ENCODE results near the gene PPP2R3C.
"Not testable (repeated sequence)": the region's sequence is repeated elsewhere in the genome, so short reads cannot be mapped to it uniquely, and the experiment has no call there.

Gene PPP2R3C

DNA sequence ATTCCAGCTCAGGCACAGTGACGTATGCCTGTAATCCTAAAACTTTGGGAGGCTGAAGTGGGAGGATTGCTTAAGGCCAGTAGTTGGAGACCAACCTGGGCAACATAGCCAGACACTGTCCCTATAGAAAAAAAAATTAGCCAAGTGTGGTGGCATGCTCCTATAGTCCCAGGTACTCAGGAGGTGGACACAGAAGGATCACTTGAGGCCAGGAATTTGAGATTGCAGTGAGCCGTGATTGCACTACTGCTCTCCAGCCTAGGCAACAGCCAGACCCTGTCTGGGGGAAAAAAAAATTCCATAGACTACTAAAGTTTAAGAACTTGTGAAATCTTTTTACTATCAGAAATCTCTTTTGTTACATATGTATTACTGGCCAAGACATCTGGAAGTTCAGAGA, 69.2 kb downstream of the PPP2R3C start:
- no peak for DNase-seq (ENCODE audit: low read depth)

DNA sequence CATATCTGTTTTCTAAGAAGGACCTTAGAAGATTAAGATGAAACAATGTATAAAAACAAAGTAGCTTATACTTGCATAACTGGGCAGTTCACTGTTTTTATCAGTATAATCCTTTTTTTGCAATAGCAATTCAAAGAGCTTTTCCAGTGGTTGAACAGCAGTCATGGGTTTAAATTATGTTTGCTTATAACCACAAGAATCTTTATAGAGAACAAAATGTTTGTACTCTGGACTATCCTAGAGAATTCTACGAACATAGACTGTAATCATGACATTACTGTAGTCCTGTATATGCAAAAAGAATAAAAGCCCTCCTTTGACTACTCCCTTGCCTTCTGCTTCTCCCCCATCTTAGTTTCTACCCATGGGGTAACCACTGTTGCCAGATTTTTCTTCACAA, 70.0 kb downstream of the PPP2R3C start:
- DNase-seq (ENCODE audit: low read depth): no peak

DNA sequence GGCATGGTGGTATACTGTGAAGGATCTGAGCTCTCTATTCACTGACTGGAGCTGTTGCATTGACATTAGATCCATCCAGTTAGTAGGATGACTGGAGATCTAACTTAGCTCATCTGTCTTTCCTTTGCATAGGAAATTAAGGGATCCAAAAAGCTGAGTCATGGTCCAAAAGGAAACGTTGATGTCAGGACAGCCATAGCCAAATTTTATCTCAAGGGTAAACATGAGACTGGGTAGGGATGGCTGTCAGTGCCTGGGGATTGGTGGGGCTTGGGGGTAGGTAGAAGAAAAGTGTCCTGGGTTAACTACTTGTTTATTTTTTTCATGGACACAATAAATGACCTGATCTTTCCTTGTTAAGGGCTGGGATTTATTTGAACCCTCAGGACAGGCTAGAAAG, 71.1 kb downstream of the PPP2R3C start:
- DNase-seq (ENCODE audit: low read depth): no peak

DNA sequence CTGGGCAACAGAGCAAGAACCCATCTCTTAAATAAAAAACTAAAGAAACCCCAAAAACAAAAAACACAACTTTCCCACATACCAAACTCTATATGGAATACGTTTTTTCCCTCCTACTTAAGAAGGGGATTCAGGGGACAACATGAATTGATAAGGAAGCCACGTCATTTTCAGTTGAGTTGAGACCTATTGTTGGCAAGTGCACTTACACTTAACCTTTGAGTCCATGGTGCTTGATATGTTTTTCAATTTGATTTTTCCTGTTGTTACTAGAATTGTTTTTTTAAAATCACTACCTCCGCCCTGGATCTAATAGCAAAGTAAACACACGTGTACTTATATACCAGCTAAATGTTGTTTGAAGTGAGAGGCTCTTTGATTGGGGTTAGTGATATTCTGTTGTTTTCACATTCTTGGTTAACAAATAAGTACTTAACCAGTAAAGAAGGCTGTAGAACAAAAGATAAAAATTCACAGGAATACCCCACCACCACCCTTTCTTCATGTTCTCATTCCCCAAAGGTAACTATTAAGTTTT, 73.7 kb downstream of the PPP2R3C start:
- DNase-seq (ENCODE audit: low read depth): no peak

DNA sequence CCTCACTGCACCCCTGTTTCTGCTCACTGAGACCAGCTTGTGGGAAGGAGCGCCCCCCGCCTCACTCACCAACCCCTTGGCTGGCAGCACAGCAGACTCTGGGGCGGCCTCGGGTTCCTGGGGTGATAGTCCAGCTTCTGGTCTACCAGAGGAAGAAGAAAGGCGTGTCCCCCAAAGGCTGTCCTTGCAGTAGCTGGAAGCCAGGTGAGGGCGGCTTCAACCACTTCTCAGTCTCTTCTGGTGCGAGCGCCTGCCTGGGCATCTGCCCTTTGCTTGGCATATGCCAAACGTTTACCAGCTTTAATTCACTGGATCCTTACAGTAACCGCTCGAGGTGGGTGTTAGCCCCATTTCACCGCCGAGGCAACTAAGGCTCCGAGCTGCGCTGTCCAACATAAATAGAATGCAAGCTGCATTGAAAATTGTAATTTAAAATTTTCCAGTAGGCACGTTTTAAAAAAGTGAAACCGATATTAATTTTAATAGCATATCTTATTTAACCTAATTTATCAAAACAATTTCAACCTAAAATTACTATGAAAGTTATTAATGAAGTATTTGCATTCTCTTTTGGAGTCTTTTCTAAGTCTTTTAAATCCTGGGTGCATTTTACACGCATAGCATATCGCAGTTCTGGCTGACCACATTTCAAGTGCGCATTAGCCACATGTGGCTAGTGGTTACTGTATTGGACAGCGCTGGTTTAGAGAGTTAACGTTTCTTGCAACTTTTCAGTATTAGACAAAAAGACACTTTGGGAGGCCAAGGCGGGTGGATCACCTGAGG, 74.8 kb downstream of the PPP2R3C start:
- DNase-seq (ENCODE audit: low read depth): peak; percentile 18

DNA sequence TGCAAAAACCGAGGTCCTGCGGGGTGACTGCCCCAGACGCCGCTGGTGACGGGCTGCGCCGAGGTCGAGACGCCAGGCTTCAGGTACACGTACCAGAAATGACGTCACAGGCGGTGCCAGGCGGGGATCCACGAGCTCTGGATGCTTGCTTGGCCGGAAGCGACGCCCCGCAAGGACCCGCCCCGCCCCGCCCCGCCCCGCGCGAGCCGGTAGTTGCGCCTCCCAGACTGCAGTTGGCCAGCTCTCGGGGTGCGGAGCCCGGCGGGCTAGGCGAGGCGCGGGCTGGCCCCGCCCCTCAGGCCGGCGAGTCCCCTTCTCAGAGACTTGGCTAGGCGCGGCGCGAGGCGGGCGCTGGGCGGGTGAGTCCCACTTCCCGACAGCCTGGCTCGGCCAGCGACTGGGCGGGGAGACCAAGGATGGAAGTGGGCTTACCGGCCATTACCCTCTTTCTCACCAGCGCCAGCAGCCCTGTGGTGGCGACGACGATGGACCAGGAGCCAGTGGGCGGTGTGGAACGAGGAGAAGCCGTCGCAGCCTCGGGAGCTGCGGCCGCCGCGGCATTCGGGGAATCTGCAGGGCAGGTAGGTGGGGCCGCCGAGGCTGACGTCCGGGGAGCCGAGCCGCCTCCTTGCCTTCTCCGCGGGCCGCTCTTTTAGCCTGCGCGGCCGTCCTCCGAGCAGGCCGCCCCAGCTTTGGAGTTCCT, 75.6 kb downstream of the PPP2R3C start, which contains the start of gene FAM177A1:
Gene FAM177A1, plus strand, starts transcription at position 225 of the 703 bp plus-strand sequence. Its CDS starts 192 bp downstream, at position 417.
- DNase-seq (ENCODE audit: low read depth): peak; percentile 96

DNA sequence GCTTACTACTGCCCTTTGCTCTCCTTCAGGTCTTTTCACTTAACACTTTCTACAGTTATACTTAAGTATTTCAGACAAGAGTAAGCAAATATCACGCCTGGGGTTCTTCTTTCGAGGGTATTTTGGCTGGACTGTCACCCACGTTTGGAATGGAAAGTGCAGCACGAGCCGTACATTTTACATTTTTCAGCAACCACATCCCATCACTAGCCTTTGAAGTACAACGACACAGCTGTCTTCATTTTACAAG, 76.1 kb downstream of the PPP2R3C start:
- DNase-seq (ENCODE audit: low read depth): no peak

DNA sequence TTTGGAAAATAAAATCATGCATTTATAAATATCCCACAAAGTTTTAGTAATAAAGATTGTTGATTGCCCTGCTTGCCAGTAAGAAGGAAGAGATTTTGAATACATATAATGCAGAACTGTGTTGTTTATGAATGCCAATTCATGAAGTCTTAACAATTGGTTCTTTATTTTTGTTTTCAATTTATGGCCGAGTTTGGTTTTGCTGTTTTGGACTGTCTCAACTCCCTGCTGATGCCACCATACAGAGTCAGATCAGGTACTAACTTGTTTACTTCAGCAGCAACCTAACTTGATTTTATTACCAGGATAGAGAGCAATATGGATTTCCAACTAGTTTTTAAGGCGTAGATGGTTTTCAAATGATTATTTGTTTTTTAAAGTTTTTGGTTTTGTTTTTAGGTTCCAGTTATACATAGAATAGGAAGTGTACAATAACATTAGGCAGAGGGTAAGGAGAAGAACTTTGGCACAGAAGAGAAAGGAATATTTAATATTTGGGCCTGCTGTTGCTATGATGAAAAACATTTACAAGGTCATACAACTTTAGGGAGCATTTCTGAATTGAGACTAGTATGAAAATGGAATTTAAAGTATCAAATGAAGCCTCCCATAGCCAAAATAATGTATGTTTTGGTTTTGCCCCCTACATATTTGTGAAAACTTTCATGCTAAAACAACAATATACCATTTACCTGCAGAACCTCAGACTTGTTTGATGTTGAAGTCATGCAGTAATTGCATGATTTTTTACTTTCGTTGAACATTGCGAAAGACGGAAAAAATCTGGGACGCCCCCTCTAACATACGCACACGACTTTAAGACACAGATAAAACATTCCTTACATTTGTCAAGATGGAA, 76.6 kb downstream of the PPP2R3C start:
- no peak for DNase-seq (ENCODE audit: low read depth)

DNA sequence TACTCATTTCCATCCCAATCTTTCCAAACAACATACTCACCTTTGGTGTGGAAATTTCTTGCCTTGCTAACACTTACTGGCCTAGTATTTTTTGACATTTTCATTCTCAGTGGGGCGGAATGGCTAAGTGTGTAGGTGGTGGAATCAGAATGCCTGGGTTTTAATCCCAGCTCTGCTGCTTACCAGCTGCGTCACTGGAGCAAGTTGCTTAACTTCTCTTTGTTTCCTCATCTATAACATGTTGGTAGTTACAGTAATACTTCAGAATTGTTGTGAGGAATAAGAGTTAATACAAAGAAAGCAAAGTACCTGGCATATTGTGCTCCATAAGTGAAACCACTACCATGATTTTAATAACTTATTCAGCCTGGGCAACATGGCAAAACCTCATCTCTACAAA, 78.7 kb downstream of the PPP2R3C start:
- DNase-seq (ENCODE audit: low read depth): no peak

DNA sequence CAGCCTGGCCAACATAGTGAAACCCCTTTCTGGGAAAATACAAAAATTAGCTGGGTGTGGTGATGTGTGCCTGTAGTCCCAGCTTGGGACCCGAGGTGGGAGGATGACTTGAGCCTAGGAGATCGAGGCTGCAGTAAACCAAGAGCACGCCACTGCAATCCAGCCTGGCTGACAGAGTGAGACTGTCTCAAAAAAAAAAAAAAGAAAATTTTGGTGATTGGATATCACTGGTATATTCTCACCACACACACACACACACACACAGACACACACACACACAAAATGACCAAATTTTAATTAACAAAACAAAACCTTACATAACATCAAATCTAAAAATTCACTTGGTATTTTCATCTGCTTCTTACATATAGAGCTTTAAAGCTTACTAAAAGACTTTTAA, 79.2 kb downstream of the PPP2R3C start:
- no peak for DNase-seq (ENCODE audit: low read depth)

DNA sequence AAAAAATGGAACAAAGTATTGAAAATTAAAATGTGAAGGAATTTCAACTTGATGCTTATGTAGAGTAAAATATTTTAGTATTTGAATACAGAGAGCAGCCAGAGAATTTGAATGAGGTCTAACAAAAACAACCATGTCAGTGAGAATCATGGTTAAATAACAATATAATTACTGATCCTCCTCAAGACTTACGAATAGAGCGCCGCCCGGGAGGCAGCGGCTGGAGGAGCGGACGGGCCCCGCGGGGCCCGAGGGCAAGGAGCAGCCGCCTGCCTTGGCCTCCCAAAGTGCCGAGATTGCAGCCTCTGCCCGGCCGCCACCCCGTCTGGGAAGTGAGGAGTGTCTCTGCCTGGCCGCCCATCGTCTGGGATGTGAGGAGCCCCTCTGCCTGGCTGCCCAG, 83.5 kb downstream of the PPP2R3C start:
- DNase-seq (ENCODE audit: low read depth): not testable (repeated sequence)

Measured in stimulated activated CD8-positive, alpha-beta memory T cell treated with anti-CD3 and anti-CD28 coated beads, Interleukin-15, amount 100 ng/mL, for 24 hours (primary cell).